K562 (cell line): Measurements from ENCODE around the gene SYPL2. TPM values are rescaled to one million over a fixed set of nuclear protein-coding genes. Genes with fewer than 3 reads are reported as not detected.

Experiments used
- ATAC-seq: fragments of 200-7000 bp; cut with Tn5 transposase; 3 replicates; pipeline ENCODE4 v1.9.1; 2020; ENCODE audit warnings: moderate library complexity
- BruUV-seq: library from RNA; stranded (reverse); fragments of 400-500 nt; replicated peaks from 2 replicates; lab custom pipeline; 2021; lab: Mats Ljungman, UMichigan
- CTCF ChIA-PET: fragments of 300-600 bp; formaldehyde crosslinking; extraction: SDS; loops from one replicate; lab custom pipeline; 2021; ENCODE audit warnings: low intra/inter-chr PET ratio; lab: Yijun Ruan, JAX
- POLR2A ChIA-PET: fragments of 300-600, 350-650 bp; sonication (Branson Sonifier 250); formaldehyde crosslinking; extraction: SDS; loops from one replicate; lab custom pipeline; 2021; ENCODE audit warnings: antibody characterized with exemption, inconsistent platforms; lab: Yijun Ruan, JAX
- DNase-seq, 4 experiments: peaks; one replicate each; pipeline versions ENCODE4 v3.0.0 to v3.0.0-alpha.2; 2011 to 2018; ENCODE audit warnings: low spot score in 3 of 4, mixed read lengths in 3 of 4; ENCODE audit errors: extremely low read depth in 1 of 4
- FAIRE-seq: peaks from 2 replicates; lab custom pipeline; 2011; peaks lifted over from hg19 to GRCh38; lab: Jason Lieb, UNC
- H2AFZ ChIP-seq: 2 replicates; pipeline ENCODE4 v1.6.0; 2011; ENCODE audit warnings: low read depth, low read length, control low read depth, inconsistent platforms
- H3K27ac ChIP-seq: fragments of 200-600 bp; 3 replicates; pipeline ENCODE4 v1.8.0; 2011; ENCODE audit warnings: low read depth, mild to moderate bottlenecking, control low read depth, inconsistent platforms, low read length, moderate library complexity, mixed read lengths; ENCODE audit errors: extremely low read depth
- H3K27me3 ChIP-seq, 2 experiments: fragments of 300-600 bp in 1 of 2; 2 replicates in 1 of 2; 3 replicates in 1 of 2; pipeline versions ENCODE4 v1.6.0 to v1.8.0; 2011; ENCODE audit warnings: inconsistent platforms in 2 of 2, low read length in 2 of 2, mild to moderate bottlenecking in 1 of 2, mixed read lengths in 1 of 2, moderate library complexity in 1 of 2; ENCODE audit not compliant: control insufficient read depth in 2 of 2, insufficient read depth in 2 of 2
- H3K36me3 ChIP-seq: fragments of 300-600 bp; 3 replicates; pipeline ENCODE4 v1.8.0; 2011; ENCODE audit warnings: mild to moderate bottlenecking, low read length, inconsistent platforms; ENCODE audit not compliant: control insufficient read depth, insufficient read depth
- H3K4me1 ChIP-seq, 2 experiments: fragments of 200-600 bp in 1 of 2; replicated peaks in 1 of 2; 2 replicates in 1 of 2; 3 replicates in 1 of 2; pipeline versions ENCODE4 v1.5.1 to v1.8.0; 2011; ENCODE audit warnings: inconsistent platforms in 2 of 2, low read length in 2 of 2, mild to moderate bottlenecking in 1 of 2, mixed read lengths in 1 of 2, moderate library complexity in 1 of 2; ENCODE audit not compliant: control insufficient read depth in 2 of 2, insufficient read depth in 2 of 2
- H3K4me2 ChIP-seq: 2 replicates; pipeline ENCODE4 v1.6.1; 2011; ENCODE audit warnings: low read length, control low read depth, inconsistent platforms, mixed read lengths; ENCODE audit not compliant: insufficient read depth
- H3K4me3 ChIP-seq: fragments of 200-600 bp; sonication (generic), shearing (Covaris generic); 2 replicates; pipeline ENCODE4 v1.5.1; 2016; ENCODE audit warnings: control low read depth, inconsistent platforms
- H3K79me2 ChIP-seq: fragments of 200-600 bp; 3 replicates; pipeline ENCODE4 v1.8.0; 2011; ENCODE audit warnings: low read length, inconsistent platforms; ENCODE audit not compliant: control insufficient read depth, insufficient read depth
- H3K9ac ChIP-seq, 2 experiments: 2 replicates each; pipeline versions ENCODE4 v1.6.0 to v1.6.1; 2011; ENCODE audit warnings: low read depth in 2 of 2, low read length in 2 of 2, control low read depth in 1 of 2, inconsistent platforms in 1 of 2, mild to moderate bottlenecking in 1 of 2, mixed read lengths in 1 of 2; ENCODE audit not compliant: insufficient read depth in 1 of 2
- H3K9me1 ChIP-seq: one replicate; pipeline ENCODE4 v1.6.0; 2011; ENCODE audit warnings: inconsistent platforms, mild to moderate bottlenecking, low read length, moderate library complexity; ENCODE audit not compliant: control insufficient read depth, insufficient read depth
- H3K9me3 ChIP-seq: replicated peaks from 2 replicates; pipeline ENCODE4 v1.5.1; 2011; ENCODE audit warnings: low read depth, low read length, inconsistent platforms; ENCODE audit not compliant: control insufficient read depth, insufficient read depth
- H4K20me1 ChIP-seq: replicated peaks from 2 replicates; pipeline ENCODE4 v1.6.1; 2011; ENCODE audit warnings: low read length, inconsistent platforms, mixed read lengths; ENCODE audit not compliant: control insufficient read depth, insufficient read depth
- ASH1L ChIP-seq: fragments of 450-650 bp; IDR thresholded peaks from 2 replicates; pipeline ENCODE4 v1.6.1; 2018; ENCODE audit warnings: borderline replicate concordance, mild to moderate bottlenecking, low read depth; ENCODE audit not compliant: partially characterized antibody
- CEBPG ChIP-seq, 3 experiments: fragments of 200-800 bp in 1 of 3; sonication (Bioruptor generic) in 1 of 3; sonication (generic) in 1 of 3; formaldehyde crosslinking in 1 of 3; IDR thresholded peaks in 2 of 3; conservative IDR thresholded peaks in 1 of 3; 2 replicates each; pipeline versions ENCODE4 v1.6.1 to v1.8.0; 2016 to 2022; ENCODE audit warnings: missing compliant biosample characterization in 2 of 3, missing genetic modification characterization in 2 of 3, mild to moderate bottlenecking in 1 of 3, missing genetic modification reagents in 1 of 3
- E2F8 ChIP-seq: fragments of 450-650 bp; IDR thresholded peaks from 2 replicates; pipeline ENCODE4 v1.7.1; 2018; ENCODE audit warnings: mild to moderate bottlenecking, low read depth; ENCODE audit not compliant: partially characterized antibody
- GTF2A2 ChIP-seq: IDR thresholded peaks from 2 replicates; pipeline ENCODE4 v1.6.1; 2016; ENCODE audit warnings: mild to moderate bottlenecking, missing genetic modification characterization, missing compliant biosample characterization
- ILK ChIP-seq: fragments of 450-650 bp; IDR thresholded peaks from 2 replicates; pipeline ENCODE4 v1.6.1; 2016; ENCODE audit warnings: missing genetic modification characterization, low read depth, mild to moderate bottlenecking, missing compliant biosample characterization, moderate library complexity, borderline replicate concordance
- KDM1A ChIP-seq, 2 experiments: fragments of 450-650 bp; IDR thresholded peaks; 2 replicates each; pipeline ENCODE4 v1.6.1; 2016; ENCODE audit warnings: mild to moderate bottlenecking in 2 of 2
- MYNN ChIP-seq, 2 experiments: sonication (generic); formaldehyde crosslinking in 1 of 2; IDR thresholded peaks; 2 replicates each; pipeline versions ENCODE4 v1.5.0 to v1.6.1; 2016 to 2020; ENCODE audit warnings: antibody characterized with exemption in 1 of 2, missing genetic modification reagents in 1 of 2
- POLR2AphosphoS5 ChIP-seq: IDR thresholded peaks from 2 replicates; pipeline ENCODE4 v1.6.1; 2011; ENCODE audit warnings: mild to moderate bottlenecking, low read depth, low read length, moderate library complexity; ENCODE audit not compliant: control insufficient read depth, insufficient read depth
- PRPF4 ChIP-seq: fragments of 200-400 bp; formaldehyde crosslinking; IDR thresholded peaks from one replicate; pipeline ENCODE4 v1.6.1; 2017; ENCODE audit warnings: low read length, low read depth, mild to moderate bottlenecking; ENCODE audit not compliant: insufficient read depth, poor library complexity, severe bottlenecking
- RAD21 ChIP-seq, 2 experiments: fragments of 250-450 bp in 1 of 2; fragments of 450-650 bp in 1 of 2; sonication (Bioruptor Pico) in 1 of 2; formaldehyde crosslinking in 1 of 2; IDR thresholded peaks in 1 of 2; conservative IDR thresholded peaks in 1 of 2; 2 replicates each; pipeline versions ENCODE4 v1.4.0 to v1.8.0; 2020 to 2022; ENCODE audit warnings: mild to moderate bottlenecking in 2 of 2, moderate library complexity in 1 of 2
- ZNF780A ChIP-seq: fragments of 250-450 bp; sonication (Bioruptor Pico); IDR thresholded peaks from 2 replicates; pipeline ENCODE4 v1.5.0; 2021; ENCODE audit warnings: mild to moderate bottlenecking
- ZSCAN29 ChIP-seq: fragments of 450-650 bp; IDR thresholded peaks from 2 replicates; pipeline ENCODE4 v1.6.1; 2017
- WGBS: fragments of 100-300 bp; shearing (Covaris generic); methylation state at CpG from one replicate; pipeline ENCODE4 v1.1.6; 2016; ENCODE audit warnings: low coverage, mixed read lengths; ENCODE audit not compliant: insufficient coverage; ENCODE audit errors: missing lambda C conversion rate; 5-methylcytosine and 5-hydroxymethylcytosine counted together
- in situ Hi-C: fragments of 300-500 bp; cut with MboI; formaldehyde crosslinking; loops from 4 replicates; pipeline ENCODE4 v1.15.0; 2018; ENCODE audit warnings: inconsistent platforms, mixed read lengths
- intact Hi-C: fragments of 100-400 bp; cut with micrococcal nuclease; formaldehyde crosslinking; loops from 2 replicates; pipeline ENCODE4 v1.14.2; 2022
- polyA plus RNA-seq, 8 experiments: library from polyadenylated mRNA; depleted of rRNA in 4 of 8; stranded (reverse) in 5 of 8; unstranded in 3 of 8; fragments of >200 nt; fragmentation: Nextera tagmentation in 2 of 8; fragmentation: Illumina TruSeq in 1 of 8; extraction: Ambion mirVana in 2 of 8; extraction: Trizol in 1 of 8; gene quantifications; 2 replicates each; pipeline versions ENCODE4 v1.2.1 to v1.2.3, GENCODE V29; 2011 to 2014; ENCODE audit warnings: inconsistent platforms in 1 of 8, missing spikeins in 1 of 8
- total RNA-seq, 7 experiments: library from RNA; depleted of rRNA in 6 of 7; stranded (reverse); fragments of >200 nt in 6 of 7; fragmentation: Illumina TruSeq in 2 of 7; extraction: Trizol in 2 of 7; gene quantifications; 2 replicates each; pipeline versions ENCODE4 v1.2.1 to v1.2.3, GENCODE V29; 2011 to 2021; ENCODE audit warnings: low replicate concordance in 1 of 7
- TF ChIP-seq, protein P1 (sequence below): fragments of 450-650 bp; IDR thresholded peaks from one replicate; pipeline ENCODE4 v1.6.1; 2018; ENCODE audit warnings: mild to moderate bottlenecking, moderate library complexity; ENCODE audit not compliant: partially characterized antibody
- TF ChIP-seq, protein P2 (sequence below): fragments of 250-450 bp; sonication (Bioruptor Pico); IDR thresholded peaks from 2 replicates; pipeline ENCODE4 v1.5.0; 2021

Gene SYPL2
- total and polyA plus RNA-seq, 9 of the 15 experiments (the other 6 are each of a cell fraction or from before 2014, with no cell fraction given), result 0.03 to 0.20 (median 0.07) TPM; not detected in 2

- Histone ChIP-seq H3K9ac (peak within 1 kb of the TSS; percentile 89 to 96), H3K4me3 (peak within 1 kb of the TSS; percentile 60), H3K27me3 (no peaks in the 10 kb centered on the region), H3K4me2 (peak within 1 kb of the TSS; percentile 94), H3K9me3 (no peaks in the 10 kb centered on the region), H3K9me1 (no peaks in the 10 kb centered on the region), H4K20me1 (no peaks in the 10 kb centered on the region), H2AFZ (peak within 1 kb of the TSS; percentile 89), H3K27ac (peak within 1 kb of the TSS; percentile 87), H3K4me1 (peaks cover 18 to 23% of the 10 kb centered on the region in 2 experiments; a peak in 4 of 5 replicates), H3K36me3 (peaks cover 25% of the 10 kb centered on the region), H3K79me2 (peaks cover 59% of the 10 kb centered on the region)
- peak; percentile 100 for FAIRE-seq
- in situ Hi-C loops, result no loop called here
- intact Hi-C loops, result no loop called here
- ATAC-seq, result peak; percentile 98
- CTCF ChIA-PET, result no interaction called here
- POLR2A ChIA-PET, result interaction anchor here (0.6 to 3.5 kb wide), 18 partner anchors 9 to 891 kb away, joined by 3 to 25 read pairs (median 4); partner anchors contain the start of genes PSRC1 and SARS1
- DNase-seq, result peak; percentile 98 to 100 (median 99)
- WGBS, result under 1% methylated on average over 50 of the region's 50 CpGs
- BruUV-seq, result TSS peak; percentile 81
- TF ChIP-seq ZSCAN29 (peak; percentile 72; the same call in 1 of the 2 replicates), ILK (tag) (no peak), KDM1A (IDR thresholded peaks at IDR 0.05) (no peak), RAD21 (CRISPR knock-in tag; conservative IDR thresholded peaks at IDR 0.05 in 1 of 2, IDR thresholded peaks at IDR 0.05 in 1 of 2) (no peak), CEBPG (CRISPR knock-in tag; IDR thresholded peaks at IDR 0.05) (no peak), CEBPG (tag; conservative IDR thresholded peaks at IDR 0.05 in 1 of 2, IDR thresholded peaks at IDR 0.05 in 1 of 2) (no peak), ASH1L (peak; percentile 96), MYNN (IDR thresholded peaks at IDR 0.05) (peak; percentile 32; the same call in 1 of the 2 replicates), MYNN (CRISPR knock-in tag; IDR thresholded peaks at IDR 0.05) (no peak), E2F8 (peak; percentile 76), ZNF780A (no peak), PRPF4 (no peak), POLR2AphosphoS5 (peak; percentile 97), GTF2A2 (tag) (no peak)
- TF ChIP-seq, protein P1, sequence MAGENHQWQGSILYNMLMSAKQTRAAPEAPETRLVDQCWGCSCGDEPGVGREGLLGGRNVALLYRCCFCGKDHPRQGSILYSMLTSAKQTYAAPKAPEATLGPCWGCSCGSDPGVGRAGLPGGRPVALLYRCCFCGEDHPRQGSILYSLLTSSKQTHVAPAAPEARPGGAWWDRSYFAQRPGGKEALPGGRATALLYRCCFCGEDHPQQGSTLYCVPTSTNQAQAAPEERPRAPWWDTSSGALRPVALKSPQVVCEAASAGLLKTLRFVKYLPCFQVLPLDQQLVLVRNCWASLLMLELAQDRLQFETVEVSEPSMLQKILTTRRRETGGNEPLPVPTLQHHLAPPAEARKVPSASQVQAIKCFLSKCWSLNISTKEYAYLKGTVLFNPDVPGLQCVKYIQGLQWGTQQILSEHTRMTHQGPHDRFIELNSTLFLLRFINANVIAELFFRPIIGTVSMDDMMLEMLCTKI, result no peak
- TF ChIP-seq, protein P2, sequence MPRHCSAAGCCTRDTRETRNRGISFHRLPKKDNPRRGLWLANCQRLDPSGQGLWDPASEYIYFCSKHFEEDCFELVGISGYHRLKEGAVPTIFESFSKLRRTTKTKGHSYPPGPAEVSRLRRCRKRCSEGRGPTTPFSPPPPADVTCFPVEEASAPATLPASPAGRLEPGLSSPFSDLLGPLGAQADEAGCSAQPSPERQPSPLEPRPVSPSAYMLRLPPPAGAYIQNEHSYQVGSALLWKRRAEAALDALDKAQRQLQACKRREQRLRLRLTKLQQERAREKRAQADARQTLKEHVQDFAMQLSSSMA (CRISPR knock-in tag), result no peak
These were observed 39.8 kb upstream of the SYPL2 start, which contains the start of gene PSMA5 for GRCh38 chr1:109426281-109427170. PSMA5 (minus strand) TSS chr1:109426448; CDS start chr1:109426330, 118 bp downstream.
